Urinary bladder (tissue), 4 donors: ENCODE measurements around the gene NOC4L. TPM values are rescaled to one million over a fixed set of nuclear protein-coding genes. Genes with fewer than 3 reads are reported as not detected.
"Not testable (repeated sequence)": the region's sequence is repeated elsewhere in the genome, so short reads cannot be mapped to it uniquely, and the experiment has no call there.

Source experiments
- DNase-seq: peaks from one replicate; pipeline ENCODE4 v3.0.0-alpha.2; 2015; ENCODE audit errors: extremely low spot score
- H3K27ac ChIP-seq: one replicate; pipeline ENCODE4 v1.5.1; 2013; ENCODE audit warnings: low read depth, mild to moderate bottlenecking, moderate library complexity
- H3K36me3 ChIP-seq: one replicate; pipeline ENCODE4 v1.6.1; 2013; ENCODE audit warnings: mild to moderate bottlenecking, moderate library complexity; ENCODE audit not compliant: insufficient read depth
- H3K4me1 ChIP-seq: one replicate; pipeline ENCODE4 v1.6.1; 2013; ENCODE audit warnings: mild to moderate bottlenecking, moderate library complexity; ENCODE audit not compliant: insufficient read depth
- H3K4me3 ChIP-seq: one replicate; pipeline ENCODE4 v1.5.1; 2013; ENCODE audit warnings: low read depth, low read length
- WGBS: extraction: QIAGEN DNeasy Blood & Tissue Kit; methylation state at CpG from one replicate; pipeline ENCODE4 v1.1.7; 2013; 5-methylcytosine and 5-hydroxymethylcytosine counted together
- polyA plus RNA-seq: library from polyadenylated mRNA; stranded (reverse); fragments of 200-250 nt; gene quantifications from one replicate; pipeline ENCODE4 v1.2.3, GENCODE V29; 2013
- total RNA-seq: library from RNA; depleted of rRNA; stranded (reverse); fragments of >200 nt; gene quantifications from one replicate; pipeline ENCODE4 v1.2.3, GENCODE V29; 2014
- donor health status: healthy with polysubstance abuse.
- donor health status: healthy.

The NOC4L gene
- total RNA-seq, result 4.3 TPM
- 24.4 TPM for polyA plus RNA-seq

DNA sequence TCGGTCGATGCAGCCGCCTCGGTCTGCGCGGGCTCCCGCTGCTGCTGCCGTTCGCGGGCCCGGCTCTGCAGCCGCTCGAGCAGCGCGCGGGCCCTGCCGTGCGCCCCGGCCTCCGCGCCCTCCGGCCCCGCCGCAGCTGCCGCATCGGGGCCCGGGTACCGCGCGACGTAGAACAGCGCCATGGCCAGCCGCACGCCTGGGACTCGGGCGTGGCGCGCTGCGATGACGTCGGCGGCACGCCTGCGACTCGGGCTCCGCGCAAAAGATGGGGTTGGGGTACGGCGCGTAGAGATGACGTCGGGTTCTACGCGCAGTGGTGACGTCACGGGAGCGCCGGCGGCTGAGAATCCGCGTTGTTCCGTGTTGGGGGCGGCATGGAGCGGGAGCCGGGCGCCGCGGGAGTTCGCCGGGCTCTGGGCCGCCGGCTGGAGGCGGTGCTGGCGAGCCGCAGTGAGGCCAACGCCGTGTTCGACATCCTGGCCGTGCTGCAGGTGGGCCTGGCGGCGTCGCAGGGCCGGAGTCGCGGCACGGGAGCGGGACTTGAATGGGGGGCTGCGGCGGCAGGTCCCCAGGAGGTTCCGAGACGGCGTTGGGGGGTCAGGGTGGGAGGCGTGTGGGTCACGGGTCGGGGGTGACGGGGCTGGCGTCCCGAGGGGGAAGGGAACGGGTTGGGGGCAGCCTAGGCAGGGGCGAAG, at the start of gene NOC4L, which contains the start of gene DDX51:
TSS of gene NOC4L (plus strand) at position 343 of the 695 bp plus-strand sequence. CDS start at position 375, 32 bp downstream.
TSS of gene DDX51 (minus strand) at position 205 of the 695 bp plus-strand sequence. CDS start at position 182, 23 bp downstream.
- peak; percentile 76 for DNase-seq
- under 1% methylated on average over 100 of the region's 100 CpGs for WGBS
- peak within 1 kb of the TSS; percentile 72 for H3K27ac ChIP-seq
- no peaks in the 10 kb centered on the region for H3K4me1 ChIP-seq
- peaks cover 3% of the 10 kb centered on the region for H3K36me3 ChIP-seq
- peak within 1 kb of the TSS; percentile 97 for H3K4me3 ChIP-seq

DNA sequence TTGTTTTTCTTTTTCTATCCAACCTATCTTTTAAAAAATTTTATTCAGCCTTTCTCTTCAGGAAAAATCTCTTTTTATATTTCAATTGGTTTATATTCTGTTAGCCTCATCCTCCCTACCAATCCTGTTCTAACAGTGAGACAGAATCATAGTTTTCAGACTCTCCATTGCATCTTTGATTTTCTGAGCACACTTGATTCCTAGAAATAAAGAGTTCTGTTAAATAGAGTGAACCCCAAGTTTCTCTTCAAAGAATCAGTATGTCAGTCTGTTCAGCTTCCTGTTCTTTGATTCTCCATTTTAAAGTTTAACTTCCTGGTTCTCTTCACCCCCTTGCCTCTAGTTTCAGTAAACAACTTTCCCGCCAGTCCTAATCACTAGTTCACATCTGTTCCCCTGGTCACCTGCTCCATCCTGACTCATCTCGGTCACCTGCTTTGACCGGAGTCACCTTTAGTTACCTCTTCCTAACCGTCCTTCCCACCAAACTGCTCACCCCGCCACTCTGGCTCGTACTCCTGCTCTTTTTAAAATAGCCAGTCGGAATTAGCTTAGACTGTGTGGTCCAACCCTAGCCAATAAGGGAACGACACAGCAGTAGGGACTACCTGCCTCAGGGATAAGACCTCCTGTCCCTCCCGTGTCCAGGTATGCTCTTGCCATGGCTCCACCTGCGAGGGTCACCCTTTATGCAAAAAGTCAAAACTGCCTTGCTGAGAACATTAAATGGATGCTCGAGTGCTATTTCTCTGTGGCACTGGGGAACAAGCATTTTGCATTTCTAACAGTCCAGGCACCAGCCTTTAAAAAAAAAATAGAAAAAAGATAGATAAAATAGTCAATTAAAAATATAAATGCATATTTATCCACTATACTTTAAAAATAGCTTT, 48.5 kb upstream of the NOC4L start:
- H3K36me3 ChIP-seq, result peaks cover 2% of the 10 kb centered on the region

GRCh38 chr12:132099739-132100138, 44.5 kb upstream of the NOC4L start:
- H3K4me3 ChIP-seq, result no peak overlapping the region
- peaks cover 2% of the 10 kb centered on the region for H3K4me1 ChIP-seq
- H3K27ac ChIP-seq, result no peak overlapping the region
- 93% methylated on average over 12 of the region's 12 CpGs for WGBS
- no peak for DNase-seq
- peaks cover 2% of the 10 kb centered on the region for H3K36me3 ChIP-seq

More for the DNA sequence above, 48.5 kb upstream of the NOC4L start:
- Histone ChIP-seq H3K27ac (no peak overlapping the region), H3K4me1 (peaks cover under 1% of the 10 kb centered on the region), H3K4me3 (no peak overlapping the region)
- no peak for DNase-seq
- 92% methylated on average over 11 of the region's 11 CpGs for WGBS

- DNase-seq, result no peak
- peaks cover 2% of the 10 kb centered on the region for H3K4me1 ChIP-seq
- H3K27ac ChIP-seq, result no peak overlapping the region
- 96% methylated on average over 13 of the region's 13 CpGs for WGBS
- H3K4me3 ChIP-seq, result no peak overlapping the region
- peaks cover 2% of the 10 kb centered on the region for H3K36me3 ChIP-seq
These were observed 43.8 kb upstream of the NOC4L start for GRCh38 chr12:132100306-132101065.

DNA sequence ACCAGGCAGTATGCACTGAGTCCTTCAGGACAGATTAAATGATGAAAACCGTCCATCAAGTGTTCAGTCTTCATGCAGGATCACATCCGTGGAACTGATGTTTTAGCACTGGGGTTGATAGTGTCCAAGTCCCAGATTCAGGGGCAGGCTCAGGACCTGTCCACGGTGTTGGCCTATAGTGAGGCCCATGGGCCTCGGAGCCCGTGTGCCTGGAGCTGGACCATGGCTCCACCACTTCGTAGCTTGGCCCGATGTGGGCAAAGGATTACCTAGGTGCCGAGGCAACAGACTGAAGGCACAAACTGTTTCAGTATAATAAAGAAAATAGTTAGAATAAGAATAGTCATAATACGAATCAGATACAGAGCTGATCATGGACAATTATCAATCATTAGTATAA, 42.0 kb upstream of the NOC4L start:
- peaks cover 2% of the 10 kb centered on the region for H3K36me3 ChIP-seq
- WGBS, result 87% methylated on average over 9 of the region's 9 CpGs
- H3K27ac ChIP-seq, result no peak overlapping the region
- H3K4me1 ChIP-seq, result peaks cover 2% of the 10 kb centered on the region
- no peak for DNase-seq
- H3K4me3 ChIP-seq, result no peak overlapping the region

DNA sequence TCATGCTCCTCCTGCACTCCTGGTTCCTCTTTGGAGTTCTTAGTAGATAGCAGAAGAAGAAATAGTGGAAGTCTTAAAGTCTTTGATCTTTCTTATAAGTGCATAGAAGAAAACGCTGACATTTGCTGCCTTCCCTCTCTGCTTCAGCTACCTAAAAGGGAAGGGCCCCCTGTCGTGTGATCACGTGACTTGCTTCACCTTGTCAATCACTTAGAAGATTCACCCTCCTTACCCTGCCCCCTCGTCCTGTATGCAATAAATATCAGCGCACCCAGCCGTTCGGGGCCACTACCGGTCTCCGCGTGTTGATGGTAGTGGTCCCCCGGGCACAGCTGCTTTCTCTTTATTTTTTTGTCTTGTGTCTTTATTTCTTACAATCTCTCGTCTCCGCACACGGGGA, 41.2 kb upstream of the NOC4L start:
- 78% methylated on average over 14 of the region's 14 CpGs for WGBS
- not testable (repeated sequence) for H3K4me1 ChIP-seq, H3K27ac ChIP-seq, H3K36me3 ChIP-seq, DNase-seq, H3K4me3 ChIP-seq

DNA sequence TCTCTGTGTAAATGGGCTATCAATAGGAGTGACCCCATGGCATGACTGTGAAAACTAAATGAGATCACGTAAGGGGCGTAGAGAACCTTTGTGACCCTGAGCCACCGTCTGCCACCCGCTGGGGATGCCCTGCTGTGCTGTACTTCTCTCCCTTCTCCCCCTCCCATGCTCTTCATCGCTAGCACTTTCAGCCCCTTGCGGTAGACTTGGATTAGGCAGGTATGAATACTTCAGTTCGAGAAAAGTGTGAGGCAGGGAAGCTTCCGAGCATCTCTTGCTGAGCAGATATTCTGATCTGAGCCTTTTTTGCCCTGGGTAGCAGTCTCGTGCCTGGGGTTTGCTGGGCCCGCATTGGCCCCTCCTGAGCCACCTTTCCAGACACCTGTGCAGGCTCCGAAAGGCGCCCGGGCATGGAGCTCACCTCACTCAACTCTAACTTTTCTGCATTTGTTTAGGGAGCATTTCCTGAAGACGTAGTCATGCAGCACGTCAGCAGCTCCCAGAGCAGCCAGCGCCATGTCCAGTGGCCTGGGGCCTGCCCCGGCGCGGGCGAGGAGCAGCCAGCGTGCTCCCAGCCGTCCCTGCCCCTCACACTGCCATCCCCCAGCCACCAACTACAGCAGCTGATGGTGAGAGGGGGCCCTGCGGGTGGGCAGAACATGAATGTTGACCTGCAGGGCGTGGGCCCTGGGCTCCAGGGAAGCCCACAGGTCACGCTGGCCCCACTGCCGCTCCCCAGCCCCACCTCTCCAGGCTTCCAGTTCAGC, 40.5 kb upstream of the NOC4L start:
- Histone ChIP-seq H3K4me3 (no peak overlapping the region), H3K36me3 (no peaks in the 10 kb centered on the region), H3K4me1 (peaks cover 2% of the 10 kb centered on the region), H3K27ac (no peak overlapping the region)
- 88% methylated on average over 26 of the region's 26 CpGs for WGBS
- DNase-seq, result no peak

DNA sequence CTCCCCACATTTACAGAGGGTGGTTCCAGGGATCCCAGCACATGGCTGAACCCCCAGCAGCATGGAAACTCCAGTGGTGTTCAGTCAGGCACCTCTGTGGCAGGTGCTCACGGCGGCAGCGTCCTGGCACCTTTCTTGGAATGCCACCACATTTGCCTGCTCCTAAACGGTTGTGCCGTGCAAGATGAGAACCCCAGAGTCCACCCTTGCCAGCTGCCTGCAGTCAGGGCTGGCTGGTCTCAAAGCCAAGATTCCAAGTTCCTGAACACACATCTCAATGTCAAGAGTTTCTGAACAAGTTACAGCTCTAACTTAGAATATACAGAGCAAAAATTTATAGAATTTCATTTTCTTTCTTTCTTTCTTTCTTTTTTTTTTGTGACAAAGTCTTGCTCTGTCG, 38.8 kb upstream of the NOC4L start:
- no peaks in the 10 kb centered on the region for H3K36me3 ChIP-seq
- no peak overlapping the region for H3K4me3 ChIP-seq
- no peak for DNase-seq
- H3K27ac ChIP-seq, result no peak overlapping the region
- WGBS, result 96% methylated on average over 6 of the region's 6 CpGs
- peaks cover 2% of the 10 kb centered on the region for H3K4me1 ChIP-seq

DNA sequence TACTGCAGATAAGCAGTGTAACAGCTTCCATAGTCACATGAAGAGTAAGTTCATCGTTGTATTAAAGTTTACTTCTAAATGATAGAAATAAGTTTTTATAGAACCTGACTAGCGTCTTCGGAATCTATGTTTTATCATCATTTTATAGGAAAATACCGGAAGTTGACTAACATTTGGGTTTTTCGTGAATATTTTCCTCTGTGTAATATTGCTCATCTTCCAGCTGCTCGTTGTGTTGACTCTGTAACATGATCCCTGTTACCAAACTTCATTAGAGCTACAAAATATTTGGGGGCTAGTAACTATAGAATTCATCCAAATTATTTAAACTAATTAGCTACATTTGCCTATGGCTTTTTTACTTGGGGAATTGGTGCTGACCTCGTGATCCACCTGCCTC, 37.3 kb upstream of the NOC4L start:
- Histone ChIP-seq H3K27ac (no peak overlapping the region), H3K4me3 (no peak overlapping the region), H3K36me3 (no peaks in the 10 kb centered on the region), H3K4me1 (no peaks in the 10 kb centered on the region)
- no peak for DNase-seq
- 92% methylated on average over 7 of the region's 7 CpGs for WGBS

- Histone ChIP-seq H3K4me1 (no peaks in the 10 kb centered on the region), H3K4me3 (no peak overlapping the region), H3K36me3 (no peaks in the 10 kb centered on the region), H3K27ac (no peak overlapping the region)
- 77% methylated on average over 16 of the region's 16 CpGs for WGBS
- DNase-seq, result no peak
These were observed 35.9 kb upstream of the NOC4L start for GRCh38 chr12:132108211-132108832.

DNA sequence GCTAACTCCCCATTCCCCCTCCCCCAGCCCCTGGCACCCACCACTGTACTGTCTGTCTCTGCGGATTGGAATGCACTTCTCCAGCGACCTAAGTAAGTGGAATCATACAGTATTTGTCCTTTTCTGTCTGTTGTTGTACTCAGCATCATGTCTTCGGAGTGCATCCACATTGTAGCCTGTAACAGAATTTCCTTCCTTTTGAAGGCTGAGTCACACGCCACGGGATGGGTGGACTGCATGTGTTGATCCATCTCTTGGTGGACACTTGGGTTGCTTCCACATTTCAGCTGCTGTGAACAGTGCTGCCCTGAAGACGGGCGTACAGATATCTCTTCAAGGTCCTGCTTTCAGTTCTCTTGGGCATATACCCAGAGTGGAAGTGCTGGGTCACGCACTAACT, 34.5 kb upstream of the NOC4L start:
- no peaks in the 10 kb centered on the region for H3K36me3 ChIP-seq
- 83% methylated on average over 8 of the region's 8 CpGs for WGBS

DNA sequence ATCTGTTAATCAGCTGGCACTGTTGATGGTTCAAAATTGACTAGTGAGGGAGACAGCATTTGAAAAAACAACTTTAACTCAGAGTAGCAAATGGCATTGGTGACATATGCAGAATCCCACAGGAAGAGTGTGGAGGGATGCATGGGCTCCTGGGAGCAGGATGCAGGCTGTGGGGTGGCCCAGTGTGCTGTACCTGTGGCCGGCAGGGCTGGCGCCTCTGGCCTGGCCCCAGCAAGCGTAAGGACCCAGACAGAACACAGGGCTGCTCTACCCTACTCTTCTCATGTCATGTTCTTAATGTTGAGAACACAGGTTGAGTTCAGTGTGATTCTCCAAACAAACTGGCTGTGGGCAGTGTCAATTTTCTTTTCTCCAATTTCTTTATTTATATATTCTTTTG, 33.6 kb upstream of the NOC4L start:
- H3K36me3 ChIP-seq, result no peaks in the 10 kb centered on the region
- no peak for DNase-seq
- 79% methylated on average over 3 of the region's 3 CpGs for WGBS

More for the DNA sequence above, 34.5 kb upstream of the NOC4L start:
- Histone ChIP-seq H3K4me1 (no peaks in the 10 kb centered on the region), H3K4me3 (no peak overlapping the region), H3K27ac (no peak overlapping the region)
- DNase-seq, result no peak

More for the DNA sequence above, 33.6 kb upstream of the NOC4L start:
- Histone ChIP-seq H3K4me1 (no peaks in the 10 kb centered on the region), H3K27ac (no peak overlapping the region), H3K4me3 (no peak overlapping the region)
